PFSK-1 (cell line): Measurements from ENCODE around the gene CELF4.

Experiments used
- FOXP2 ChIP-seq: optimal IDR thresholded peaks from 2 replicates; pipeline ENCODE3; 2011; ENCODE audit warnings: borderline replicate concordance, control low read depth, inconsistent platforms; ENCODE audit not compliant: insufficient read depth; ENCODE audit errors: extremely low read length, extremely low read depth
- POLR2AphosphoS5 ChIP-seq: IDR thresholded peaks from 2 replicates; pipeline ENCODE4 v1.6.1; 2012; ENCODE audit warnings: low read depth, mild to moderate bottlenecking, control low read depth, low read length, moderate library complexity
- REST ChIP-seq, 2 experiments: IDR thresholded peaks; 2 replicates each; pipeline versions ENCODE4 v1.6.1 to v1.8.0; 2011 to 2012; ENCODE audit warnings: low read depth in 2 of 2, low read length in 2 of 2, control low read depth in 1 of 2, inconsistent platforms in 1 of 2, mild to moderate bottlenecking in 1 of 2, moderate library complexity in 1 of 2; ENCODE audit not compliant: insufficient read depth in 1 of 2
- SIN3A ChIP-seq: IDR thresholded peaks from 2 replicates; pipeline ENCODE4 v1.6.1; 2012; ENCODE audit warnings: mild to moderate bottlenecking, low read length, moderate library complexity, borderline replicate concordance; ENCODE audit not compliant: insufficient read depth
- TAF1 ChIP-seq: IDR thresholded peaks from 2 replicates; pipeline ENCODE4 v1.6.1; 2012; ENCODE audit warnings: low read length, control low read depth, borderline replicate concordance; ENCODE audit not compliant: insufficient read depth

GRCh38 chr18:37481072-37481471, 84.5 kb downstream of the CELF4 start:
- TF ChIP-seq POLR2AphosphoS5 = no peak
- TF ChIP-seq TAF1 = no peak
- TF ChIP-seq REST (IDR thresholded peaks at IDR 0.05; ENCODE audit: insufficient read depth in 1 of 2, low read depth in 2 of 2, low read length in 2 of 2) = no peak
- no peak for TF ChIP-seq SIN3A
- no peak for TF ChIP-seq FOXP2
